Adipocyte (in vitro differentiated cells): ENCODE measurements around the gene UBB.

Source experiments
- DNase-seq: peaks from one replicate; pipeline ENCODE4 v3.0.0-alpha.2; 2015; ENCODE audit warnings: low read depth
- H3K27me3 ChIP-seq: replicated peaks from 2 replicates; pipeline ENCODE4 v1.7.0; 2013; ENCODE audit warnings: mild to moderate bottlenecking, low read length, moderate library complexity; ENCODE audit not compliant: control insufficient read depth, insufficient read depth
- H3K36me3 ChIP-seq: 2 replicates; pipeline ENCODE4 v1.7.0; 2013; ENCODE audit warnings: low read length, mild to moderate bottlenecking, moderate library complexity; ENCODE audit not compliant: control insufficient read depth, insufficient read depth, severe bottlenecking
- H3K4me1 ChIP-seq: 2 replicates; pipeline ENCODE4 v1.7.0; 2013; ENCODE audit warnings: mild to moderate bottlenecking, low read length, moderate library complexity; ENCODE audit not compliant: control insufficient read depth, insufficient read depth
- H3K4me3 ChIP-seq: 2 replicates; pipeline ENCODE4 v1.7.0; 2013; ENCODE audit warnings: mild to moderate bottlenecking, low read length, moderate library complexity
- H3K9ac ChIP-seq: 2 replicates; pipeline ENCODE4 v1.7.0; 2013; ENCODE audit warnings: mild to moderate bottlenecking, low read length, moderate library complexity
- H3K9me3 ChIP-seq: 2 replicates; pipeline ENCODE4 v1.7.0; 2013; ENCODE audit warnings: mild to moderate bottlenecking, low read length, moderate library complexity; ENCODE audit not compliant: control insufficient read depth

Gene UBB

DNA sequence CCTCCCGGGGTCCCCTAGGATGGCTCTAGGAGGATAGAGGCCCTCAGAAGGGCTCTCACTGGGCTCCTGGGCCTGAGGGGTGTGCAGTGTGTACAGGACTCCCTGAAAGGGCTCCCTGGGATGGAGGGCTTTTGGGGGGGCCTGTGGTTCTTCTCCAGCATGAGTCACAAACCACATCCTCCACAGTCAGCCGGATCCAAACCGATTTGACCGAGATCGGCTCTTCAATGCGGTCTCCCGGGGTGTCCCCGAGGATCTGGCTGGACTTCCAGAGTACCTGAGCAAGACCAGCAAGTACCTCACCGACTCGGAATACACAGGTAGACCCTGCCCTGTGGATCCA lies 39.0 kb downstream of the UBB start:
- Histone ChIP-seq H3K9me3 (no peaks in the 10 kb centered on the region), H3K27me3 (no peaks in the 10 kb centered on the region), H3K4me3 (peak overlapping the region; percentile 48), H3K9ac (peak overlapping the region; percentile 52), H3K36me3 (peaks cover 5% of the 10 kb centered on the region), H3K4me1 (peaks cover 36% of the 10 kb centered on the region)
- DNase-seq: peak; percentile 38

DNA sequence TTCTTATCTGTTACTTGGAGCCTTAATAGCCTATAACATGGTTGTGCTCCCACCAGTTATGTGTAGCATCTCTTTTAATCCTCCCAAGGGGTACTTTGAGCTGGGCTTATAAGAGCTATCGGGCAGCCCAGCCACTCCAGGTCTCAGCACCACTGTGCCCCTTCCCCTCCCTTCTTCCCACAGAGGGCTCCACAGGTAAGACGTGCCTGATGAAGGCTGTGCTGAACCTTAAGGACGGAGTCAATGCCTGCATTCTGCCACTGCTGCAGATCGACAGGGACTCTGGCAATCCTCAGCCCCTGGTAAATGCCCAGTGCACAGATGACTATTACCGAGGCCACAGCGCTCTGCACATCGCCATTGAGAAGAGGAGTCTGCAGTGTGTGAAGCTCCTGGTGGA lies 41.5 kb downstream of the UBB start:
- Histone ChIP-seq H3K36me3 (peaks cover 11% of the 10 kb centered on the region), H3K4me3 (no peak overlapping the region), H3K9ac (no peak overlapping the region), H3K9me3 (no peaks in the 10 kb centered on the region), H3K4me1 (peaks cover 31% of the 10 kb centered on the region), H3K27me3 (no peaks in the 10 kb centered on the region)
- DNase-seq: no peak

DNA sequence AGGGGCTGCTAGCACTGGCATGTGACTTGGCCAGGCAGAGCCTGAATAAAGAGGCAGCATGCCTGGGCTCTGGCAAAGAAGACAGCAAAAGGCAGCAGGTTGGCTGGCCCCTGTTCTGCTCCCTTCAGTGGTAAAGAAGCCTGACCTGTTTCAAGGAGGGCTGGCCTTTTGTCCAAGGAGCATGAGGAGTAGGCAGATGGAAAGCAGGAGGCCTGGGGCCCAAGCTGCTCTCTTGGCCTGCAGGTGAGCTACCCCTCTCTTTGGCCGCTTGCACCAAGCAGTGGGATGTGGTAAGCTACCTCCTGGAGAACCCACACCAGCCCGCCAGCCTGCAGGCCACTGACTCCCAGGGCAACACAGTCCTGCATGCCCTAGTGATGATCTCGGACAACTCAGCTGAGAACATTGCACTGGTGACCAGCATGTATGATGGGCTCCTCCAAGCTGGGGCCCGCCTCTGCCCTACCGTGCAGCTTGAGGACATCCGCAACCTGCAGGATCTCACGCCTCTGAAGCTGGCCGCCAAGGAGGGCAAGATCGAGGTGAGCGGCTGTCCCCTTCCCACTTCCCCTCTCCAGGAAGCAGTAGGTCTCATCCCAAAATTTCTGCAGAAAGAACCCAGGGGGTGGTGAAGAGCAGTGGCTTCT lies 42.5 kb downstream of the UBB start:
- Histone ChIP-seq H3K9ac (no peak overlapping the region), H3K27me3 (no peaks in the 10 kb centered on the region), H3K36me3 (peaks cover 11% of the 10 kb centered on the region), H3K9me3 (no peaks in the 10 kb centered on the region), H3K4me1 (peaks cover 21% of the 10 kb centered on the region), H3K4me3 (no peak overlapping the region)
- no peak for DNase-seq

DNA sequence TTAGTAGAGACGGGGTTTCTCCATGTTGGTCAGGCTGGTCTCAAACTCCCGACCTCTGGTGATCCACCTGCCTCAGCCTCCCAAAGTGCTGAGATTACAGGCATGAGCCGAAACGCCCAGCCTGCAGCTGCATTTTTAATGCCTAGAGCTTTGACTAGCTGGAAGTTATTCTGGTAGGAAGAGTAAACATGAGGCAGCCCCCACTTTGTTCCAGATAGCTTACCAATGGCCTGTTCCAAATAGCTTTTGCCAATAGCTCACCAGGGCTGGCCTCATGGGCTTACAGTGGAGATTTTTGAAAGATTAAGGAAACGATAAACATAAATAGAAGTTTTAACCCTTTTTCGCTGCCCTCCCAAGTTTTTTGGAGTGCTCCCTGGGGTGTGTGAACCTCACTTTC lies 44.3 kb downstream of the UBB start:
- H3K36me3 ChIP-seq: peaks cover 16% of the 10 kb centered on the region

DNA sequence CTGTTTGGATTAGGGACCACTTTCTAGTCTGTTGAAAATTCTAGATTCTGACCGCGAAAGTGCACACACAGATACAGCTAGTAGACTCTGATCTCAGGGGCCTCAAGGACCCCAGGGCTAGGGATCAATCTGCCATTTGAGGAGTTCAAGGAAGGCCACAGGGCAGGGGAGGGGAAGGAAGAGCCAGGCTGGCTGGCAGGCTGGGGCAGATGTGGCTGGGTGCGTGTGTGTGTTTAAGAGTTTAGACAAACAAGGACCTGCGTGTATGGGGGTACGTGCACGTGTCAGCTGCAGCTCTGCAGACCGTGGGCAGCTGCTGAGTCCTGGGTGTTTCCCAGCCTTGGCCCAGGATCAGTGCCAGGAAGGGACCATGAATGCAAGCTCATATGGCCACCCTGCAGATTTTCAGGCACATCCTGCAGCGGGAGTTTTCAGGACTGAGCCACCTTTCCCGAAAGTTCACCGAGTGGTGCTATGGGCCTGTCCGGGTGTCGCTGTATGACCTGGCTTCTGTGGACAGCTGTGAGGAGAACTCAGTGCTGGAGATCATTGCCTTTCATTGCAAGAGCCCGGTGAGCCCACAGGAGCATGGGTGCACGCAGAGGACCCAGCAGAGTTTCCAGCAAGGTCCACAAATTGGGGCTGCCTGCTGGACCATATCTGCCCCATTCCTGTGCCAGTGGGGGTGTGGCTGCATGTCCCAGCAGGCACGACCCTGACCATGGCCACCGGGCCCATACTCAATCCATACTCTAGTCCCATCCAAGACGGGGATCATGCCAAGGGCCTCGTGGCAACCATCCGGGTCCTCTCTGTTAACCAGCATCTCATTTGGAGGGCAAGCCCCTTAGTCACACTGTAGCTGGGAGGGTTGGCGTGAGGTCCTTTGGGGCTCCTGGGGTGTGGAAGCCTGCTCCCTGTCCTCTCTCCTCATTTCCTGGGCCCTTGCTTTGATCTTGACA lies 45.1 kb downstream of the UBB start:
- H3K4me1 ChIP-seq: no peaks in the 10 kb centered on the region
- no peak for DNase-seq

More for the DNA sequence above, 44.3 kb downstream of the UBB start:
- Histone ChIP-seq H3K9me3 (no peaks in the 10 kb centered on the region), H3K27me3 (no peaks in the 10 kb centered on the region), H3K4me3 (no peak overlapping the region), H3K4me1 (peaks cover 3% of the 10 kb centered on the region), H3K9ac (no peak overlapping the region)
- no peak for DNase-seq

DNA sequence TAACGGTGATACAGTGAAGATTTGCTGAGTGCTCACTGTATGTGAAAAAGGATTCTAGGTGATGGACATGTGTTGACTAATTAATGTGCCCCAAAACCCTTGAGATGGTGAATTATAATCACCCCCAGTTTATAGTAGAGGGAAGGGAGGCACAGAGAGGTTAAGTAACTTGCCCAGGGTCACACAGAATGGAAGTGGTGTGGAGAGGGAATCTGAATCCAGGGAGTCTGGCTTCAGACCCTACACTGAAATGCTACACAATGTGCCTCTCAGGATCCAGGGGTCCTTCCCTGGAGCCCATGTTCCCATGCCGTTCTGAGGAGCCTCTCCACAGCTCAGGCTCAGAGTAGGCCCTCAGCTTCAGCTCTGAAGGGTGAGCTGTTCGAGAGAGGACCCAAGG lies 46.1 kb downstream of the UBB start:
- Histone ChIP-seq H3K9ac (no peak overlapping the region), H3K27me3 (no peaks in the 10 kb centered on the region), H3K4me1 (no peaks in the 10 kb centered on the region), H3K36me3 (peaks cover 16% of the 10 kb centered on the region), H3K4me3 (no peak overlapping the region), H3K9me3 (no peaks in the 10 kb centered on the region)
- DNase-seq: no peak

More for the DNA sequence above, 45.1 kb downstream of the UBB start:
- Histone ChIP-seq H3K36me3 (peaks cover 16% of the 10 kb centered on the region), H3K4me3 (no peak overlapping the region), H3K9me3 (no peaks in the 10 kb centered on the region), H3K9ac (no peak overlapping the region), H3K27me3 (no peaks in the 10 kb centered on the region)

DNA sequence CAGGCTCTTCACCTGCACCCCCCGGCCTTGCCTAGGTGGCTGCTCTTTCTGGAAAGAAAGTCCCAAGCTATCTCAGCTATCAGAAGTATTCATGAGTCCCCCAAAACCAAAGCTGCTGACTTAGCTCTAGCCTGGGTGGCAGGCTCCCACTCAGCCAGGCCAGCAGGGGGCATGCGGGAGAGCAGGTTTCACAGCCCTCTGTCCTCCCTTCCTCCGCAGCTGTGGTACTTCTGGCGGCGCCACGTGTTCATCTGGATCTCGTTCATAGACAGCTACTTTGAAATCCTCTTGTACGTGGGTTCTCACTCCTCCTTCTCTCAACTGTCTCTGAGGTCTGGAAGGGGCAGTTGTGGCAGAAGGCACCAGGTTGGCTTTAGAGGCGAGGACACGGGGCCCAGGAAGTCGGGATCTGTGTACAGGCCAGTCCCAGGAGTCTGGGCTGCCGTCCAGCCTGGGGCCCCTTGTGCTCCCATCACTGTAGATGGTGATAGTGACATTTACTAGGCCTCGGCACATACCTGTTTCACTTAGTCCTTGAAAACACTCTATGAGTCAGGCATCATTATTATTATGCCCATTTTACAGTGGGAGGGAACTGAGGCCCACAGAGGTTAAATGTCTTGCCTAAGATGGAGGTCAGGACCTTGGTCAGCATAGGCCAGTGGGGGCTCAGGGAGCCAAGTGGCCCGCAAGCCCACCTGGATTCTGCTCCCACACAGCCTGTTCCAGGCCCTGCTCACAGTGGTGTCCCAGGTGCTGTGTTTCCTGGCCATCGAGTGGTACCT lies 47.4 kb downstream of the UBB start:
- no peak overlapping the region for H3K9ac ChIP-seq
- H3K36me3 ChIP-seq: peaks cover 16% of the 10 kb centered on the region
- H3K4me1 ChIP-seq: no peaks in the 10 kb centered on the region
- peak; percentile 27 for DNase-seq
- H3K9me3 ChIP-seq: no peaks in the 10 kb centered on the region
- H3K4me3 ChIP-seq: no peak overlapping the region
- no peaks in the 10 kb centered on the region for H3K27me3 ChIP-seq

DNA sequence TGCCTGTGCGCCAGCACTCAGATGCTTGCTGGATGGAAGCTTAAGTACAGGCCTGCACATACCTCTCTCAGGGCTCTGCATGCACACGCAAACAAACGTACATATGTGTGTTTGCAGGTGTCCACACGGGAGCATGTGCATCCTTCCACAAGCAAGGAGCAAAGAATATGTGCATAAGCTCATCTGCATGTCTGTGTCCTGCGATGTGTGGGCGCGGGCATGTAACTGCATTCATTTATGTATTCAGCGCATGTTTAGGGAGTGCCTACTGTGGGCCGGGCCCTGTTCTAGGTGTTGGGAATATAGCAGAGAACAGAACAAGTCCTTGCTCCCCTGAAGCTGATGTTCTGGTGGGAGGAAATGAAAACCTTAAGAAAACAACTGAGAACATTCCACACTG lies 48.2 kb downstream of the UBB start:
- H3K36me3 ChIP-seq: peaks cover 11% of the 10 kb centered on the region
- H3K9me3 ChIP-seq: no peaks in the 10 kb centered on the region
- H3K9ac ChIP-seq: no peak overlapping the region
- DNase-seq: no peak
- no peaks in the 10 kb centered on the region for H3K27me3 ChIP-seq
- no peak overlapping the region for H3K4me3 ChIP-seq
- no peaks in the 10 kb centered on the region for H3K4me1 ChIP-seq

DNA sequence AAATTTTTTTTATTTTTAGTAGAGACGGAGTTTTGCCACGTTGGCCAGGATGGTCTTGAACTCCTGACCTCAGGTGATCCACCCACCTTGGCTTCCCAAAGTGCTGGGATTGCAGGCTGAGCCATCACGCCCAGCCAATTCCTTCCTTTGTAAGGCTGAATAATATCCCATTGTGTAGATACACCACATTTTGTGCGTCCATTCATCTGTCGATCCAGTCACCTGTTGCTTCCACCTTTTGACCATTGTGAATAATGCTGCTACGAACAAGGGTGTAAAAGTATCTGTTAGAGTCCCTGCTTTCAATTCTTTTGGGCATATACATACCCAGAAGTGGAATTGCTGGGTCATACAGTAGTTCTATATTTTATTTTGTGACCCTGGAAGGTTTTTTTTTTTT lies 49.8 kb downstream of the UBB start:
- H3K9me3 ChIP-seq: no peaks in the 10 kb centered on the region
- H3K9ac ChIP-seq: no peak overlapping the region
- DNase-seq: no peak
- H3K4me3 ChIP-seq: no peak overlapping the region
- H3K4me1 ChIP-seq: no peaks in the 10 kb centered on the region
- H3K36me3 ChIP-seq: peaks cover 11% of the 10 kb centered on the region
- H3K27me3 ChIP-seq: no peaks in the 10 kb centered on the region

DNA sequence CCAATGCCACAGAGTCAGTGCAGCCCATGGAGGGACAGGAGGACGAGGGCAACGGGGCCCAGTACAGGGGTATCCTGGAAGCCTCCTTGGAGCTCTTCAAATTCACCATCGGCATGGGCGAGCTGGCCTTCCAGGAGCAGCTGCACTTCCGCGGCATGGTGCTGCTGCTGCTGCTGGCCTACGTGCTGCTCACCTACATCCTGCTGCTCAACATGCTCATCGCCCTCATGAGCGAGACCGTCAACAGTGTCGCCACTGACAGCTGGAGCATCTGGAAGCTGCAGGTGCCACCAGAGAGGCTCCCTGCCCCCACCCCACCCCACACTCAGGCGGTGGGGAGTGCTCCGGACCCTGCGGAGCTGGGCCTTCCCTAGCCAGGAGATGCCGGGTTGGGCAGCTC lies 51.1 kb downstream of the UBB start:
- Histone ChIP-seq H3K27me3 (no peaks in the 10 kb centered on the region), H3K4me1 (no peaks in the 10 kb centered on the region), H3K9ac (no peak overlapping the region), H3K4me3 (no peak overlapping the region), H3K36me3 (peaks cover 5% of the 10 kb centered on the region), H3K9me3 (no peaks in the 10 kb centered on the region)
- no peak for DNase-seq
